Erythroblast (primary cell): ENCODE results near the gene PITPNM1.

Experiments
- GATA1 ChIP-seq: IDR thresholded peaks from 2 replicates; pipeline ENCODE4 v1.6.1; 2011; ENCODE audit warnings: low read depth, mild to moderate bottlenecking, control low read depth, low read length, moderate library complexity
- POLR2A ChIP-seq: IDR thresholded peaks from 2 replicates; pipeline ENCODE4 v1.6.1; 2011; ENCODE audit warnings: mild to moderate bottlenecking, low read length

- peak; percentile 28 for TF ChIP-seq POLR2A
- no peak for TF ChIP-seq GATA1
Measured at GRCh38 chr11:67505605-67506396, 638 bp upstream of the PITPNM1 start.
